HG03565 (cell line): Measurements from ENCODE around the gene LBHD2.
"Not testable (repeated sequence)": the region's sequence is repeated elsewhere in the genome, so short reads cannot be mapped to it uniquely, and the experiment has no call there.

Source experiments
- ATAC-seq: cut with Tn5 transposase; IDR thresholded peaks from one replicate; pipeline ENCODE4 v1.9.1; 2021; ENCODE audit warnings: mild to moderate bottlenecking, moderate library complexity; ENCODE audit not compliant: unreplicated experiment

Gene LBHD2

GRCh38 chr14:103118018-103118662 lies 34.1 kb downstream of the LBHD2 start:
- ATAC-seq: no peak

GRCh38 chr14:103118663-103119404 lies 34.8 kb downstream of the LBHD2 start:
- no peak for ATAC-seq

- not testable (repeated sequence) for ATAC-seq
These were observed 35.5 kb downstream of the LBHD2 start for GRCh38 chr14:103119527-103119926.

GRCh38 chr14:103121121-103121845 lies 37.3 kb downstream of the LBHD2 start:
- ATAC-seq: no peak

- ATAC-seq: no peak
These were observed 38.0 kb downstream of the LBHD2 start for GRCh38 chr14:103121846-103122584.

- ATAC-seq: no peak
These were observed 38.6 kb downstream of the LBHD2 start for GRCh38 chr14:103122585-103122946.

- no peak for ATAC-seq
These were observed 39.1 kb downstream of the LBHD2 start, which contains the start of gene TNFAIP2 for GRCh38 chr14:103122947-103123633. TNFAIP2 (plus strand) TSS chr14:103123461; CDS start chr14:103126458, 2,997 bp downstream.

- ATAC-seq: no peak
These were observed 39.9 kb downstream of the LBHD2 start for GRCh38 chr14:103123634-103124500.

- ATAC-seq: no peak
These were observed 40.5 kb downstream of the LBHD2 start for GRCh38 chr14:103124501-103125001.

- ATAC-seq: no peak
These were observed 41.4 kb downstream of the LBHD2 start for GRCh38 chr14:103125098-103126070.

- ATAC-seq: no peak
These were observed 42.3 kb downstream of the LBHD2 start for GRCh38 chr14:103126088-103126872.

- ATAC-seq: no peak
These were observed 42.9 kb downstream of the LBHD2 start for GRCh38 chr14:103126873-103127304.

GRCh38 chr14:103127356-103127755 lies 43.3 kb downstream of the LBHD2 start:
- ATAC-seq: no peak

GRCh38 chr14:103127861-103128598 lies 44.0 kb downstream of the LBHD2 start:
- ATAC-seq: no peak

- no peak for ATAC-seq
These were observed 44.8 kb downstream of the LBHD2 start for GRCh38 chr14:103128631-103129300.
